SK-N-SH treated with all-trans-retinoic acid at 6 μM for 48 hours (cell line): Measurements from ENCODE around the gene CENPB.

Experiments
- ESRRG ChIP-seq: fragments of 250-450 bp; sonication (Bioruptor Pico); IDR thresholded peaks from 2 replicates; pipeline ENCODE4 v1.6.1; 2021; ENCODE audit warnings: mild to moderate bottlenecking
- OSR1 ChIP-seq: fragments of 250-450 bp; sonication (Bioruptor Pico); IDR thresholded peaks from 2 replicates; pipeline ENCODE4 v1.8.0; 2022; ENCODE audit warnings: moderate library complexity, mild to moderate bottlenecking, inconsistent platforms
- PATZ1 ChIP-seq: fragments of 250-450 bp; sonication (Bioruptor Pico); IDR thresholded peaks from 2 replicates; pipeline ENCODE4 v1.8.0; 2020; ENCODE audit warnings: mild to moderate bottlenecking, moderate library complexity, borderline replicate concordance
- PPARA ChIP-seq: fragments of 250-450 bp; sonication (Bioruptor Pico); IDR thresholded peaks from 2 replicates; pipeline ENCODE4 v1.5.0; 2020; ENCODE audit warnings: mild to moderate bottlenecking, borderline replicate concordance
- ZFP3 ChIP-seq: fragments of 250-450 bp; sonication (Bioruptor Pico); IDR thresholded peaks from 2 replicates; pipeline ENCODE4 v1.5.0; 2020; ENCODE audit warnings: mild to moderate bottlenecking, moderate library complexity

- TF ChIP-seq PPARA (no peak), ESRRG (CRISPR knock-in tag) (no peak), PATZ1 (CRISPR knock-in tag) (no peak), ZFP3 (no peak), OSR1 (CRISPR knock-in tag) (no peak)
Measured at GRCh38 chr20:3745686-3746173, 40.8 kb downstream of the CENPB start.
